A204.1 (cell line): ENCODE data around the gene HOXB1.
A peak's percentile ranks its signal among the peaks of the same experiment; 100 is the strongest.

Experiments used
- FAIRE-seq: peaks from 2 replicates; lab custom pipeline; 2012; peaks lifted over from hg19 to GRCh38; lab: Jason Lieb, UNC

Gene HOXB1

DNA sequence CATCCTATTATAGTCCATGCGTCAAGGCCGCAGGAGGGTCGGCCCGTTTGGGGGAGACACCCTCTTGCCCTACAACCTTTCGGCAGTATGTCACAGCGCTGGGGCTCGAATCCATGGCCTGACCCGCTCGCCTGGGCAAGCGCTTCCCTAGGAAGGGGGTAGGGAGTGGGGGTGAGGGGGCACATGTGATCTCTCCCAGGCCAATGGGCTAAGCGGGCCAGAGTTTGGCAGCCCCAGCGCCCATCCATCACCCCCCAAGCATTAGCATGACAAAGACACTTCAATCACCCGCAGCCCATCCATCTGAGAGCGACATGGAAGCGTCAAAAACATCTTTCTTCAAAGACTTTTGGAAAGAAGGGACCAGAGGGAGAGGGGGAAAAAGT, at the start of gene HOXB1:
TSS of gene HOXB1 (minus strand) at position 125 of the 386 bp plus-strand sequence. CDS start at position 18, 107 bp downstream.
- no peak for FAIRE-seq

DNA sequence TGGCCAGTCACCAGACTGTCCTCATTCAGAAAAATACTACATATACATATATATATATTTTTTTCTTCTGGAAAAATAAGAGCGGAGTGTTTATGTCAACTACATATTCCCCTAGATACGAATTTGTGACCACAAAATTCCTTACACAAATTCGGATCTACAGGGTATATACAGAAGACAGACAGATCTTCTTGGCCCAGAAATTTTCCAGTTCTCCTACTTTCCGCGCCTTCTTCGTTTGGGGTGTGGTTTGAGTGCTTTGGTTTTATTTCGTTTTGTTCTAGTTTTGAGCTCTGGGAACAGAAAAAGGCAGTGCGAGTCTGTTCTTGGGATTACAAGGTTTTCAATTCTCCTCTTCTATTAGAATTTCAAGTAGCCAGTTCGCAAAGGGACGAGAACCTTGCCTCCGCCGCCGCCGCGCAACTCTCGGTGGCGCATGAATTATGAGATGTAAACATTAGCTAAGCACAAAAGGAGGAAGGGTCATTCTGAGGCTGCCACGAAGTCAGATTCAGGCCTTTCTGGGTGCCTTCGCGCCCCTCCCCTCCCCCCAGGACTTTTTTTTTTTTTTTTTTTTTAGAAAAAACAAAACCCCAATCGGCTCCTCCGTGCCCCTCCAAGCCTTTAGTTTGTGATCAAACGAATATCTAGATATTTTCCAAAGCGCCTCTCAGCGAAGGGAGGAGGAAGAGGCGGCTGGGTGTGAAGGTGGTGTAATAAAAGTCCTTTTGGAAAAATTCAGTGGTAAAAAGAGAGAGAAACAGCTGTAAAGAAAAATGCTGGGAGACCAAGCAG, 49.1 kb upstream of the HOXB1 start:
- no peak for FAIRE-seq

DNA sequence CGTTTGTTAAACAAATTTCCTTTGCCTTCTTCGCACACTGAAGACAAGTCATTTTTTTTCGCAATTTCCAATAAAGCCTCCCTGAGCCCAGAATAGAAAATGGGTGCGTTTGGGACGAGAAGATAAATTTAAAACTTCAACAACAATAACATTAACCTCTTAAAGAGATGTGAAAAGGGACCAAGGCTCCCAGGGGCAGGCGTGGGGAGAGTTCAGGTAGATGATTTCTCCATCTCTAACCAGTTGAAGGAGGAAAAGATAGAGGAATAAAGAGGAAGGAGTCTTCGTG, 48.6 kb upstream of the HOXB1 start:
- no peak for FAIRE-seq

DNA sequence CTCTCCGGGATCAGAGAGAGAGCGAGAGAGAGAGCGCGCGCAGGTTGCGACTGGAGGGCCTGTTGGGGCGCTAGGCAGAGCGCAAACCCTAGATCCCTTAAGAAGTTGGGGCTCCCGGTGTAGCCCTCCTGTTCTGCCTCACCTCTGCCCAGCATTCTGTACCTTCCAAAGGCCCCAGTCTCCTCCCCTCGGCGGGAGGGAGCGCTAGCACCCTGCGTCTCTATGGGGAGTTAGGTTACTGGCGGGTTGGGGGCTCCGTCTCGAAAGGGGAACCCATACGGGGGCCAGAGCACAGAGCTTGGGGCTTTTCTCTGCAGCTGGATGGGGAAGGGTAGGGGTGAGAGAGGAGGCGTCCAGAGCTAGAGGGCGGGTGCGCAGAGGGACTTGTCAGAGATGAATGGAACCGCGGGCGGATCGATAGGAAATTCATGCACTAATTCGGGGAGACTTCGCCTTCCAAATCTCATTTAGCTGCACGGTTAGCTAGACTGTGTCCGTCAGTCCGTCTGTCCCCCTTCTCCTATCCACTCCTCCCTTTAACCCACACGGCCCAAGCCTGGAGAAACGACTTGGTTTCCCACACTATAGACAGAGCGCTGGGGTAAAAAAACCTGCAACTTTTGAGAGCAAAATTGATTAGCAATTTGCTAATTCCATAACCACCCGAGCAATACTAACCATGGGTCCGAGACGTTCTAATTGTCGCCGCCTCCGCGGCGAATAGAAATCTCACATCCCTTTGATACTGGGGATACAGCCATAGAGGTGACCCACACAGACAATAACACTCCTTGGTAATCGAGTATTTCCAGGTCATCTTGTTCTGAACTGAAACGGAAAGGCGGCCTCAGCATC, 48.0 kb upstream of the HOXB1 start:
- FAIRE-seq, result no peak

DNA sequence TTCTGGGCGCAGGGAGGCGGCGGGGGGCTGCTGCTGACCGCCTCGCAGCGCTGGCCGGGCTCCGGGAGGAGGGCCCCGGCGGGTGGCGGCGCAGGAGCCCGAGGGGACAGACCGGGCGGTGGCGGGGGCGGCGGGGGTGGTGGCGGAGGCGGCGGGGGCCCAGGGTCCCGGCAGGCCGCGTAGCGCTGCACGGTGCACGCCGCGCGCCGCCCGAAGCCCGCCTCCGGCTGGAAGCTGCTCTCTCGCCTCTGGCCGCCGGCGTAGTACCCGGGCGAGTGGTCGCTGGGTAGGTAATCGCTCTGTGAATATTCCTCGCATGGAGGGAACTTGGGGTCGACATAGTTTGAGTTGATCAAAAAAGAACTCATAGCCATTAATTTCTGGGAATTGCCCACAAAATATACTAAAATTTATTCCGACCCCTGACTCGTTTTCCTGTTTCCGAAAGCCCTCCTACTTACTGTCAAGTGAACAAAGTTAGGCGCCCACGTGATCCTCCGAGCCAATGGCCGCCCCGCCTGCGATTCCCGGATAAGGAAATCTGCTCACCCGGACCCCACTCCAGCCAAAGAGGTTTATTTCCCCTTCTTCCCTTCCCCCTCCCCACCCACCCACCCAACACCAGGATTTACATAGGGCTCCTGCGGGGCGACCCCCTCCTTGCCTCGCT, 47.3 kb upstream of the HOXB1 start, which contains the start of gene HOXB4:
TSS of gene HOXB4 (minus strand) at position 405 of the 670 bp plus-strand sequence. CDS start at position 374, 31 bp downstream.
- FAIRE-seq, result peak; percentile 66

DNA sequence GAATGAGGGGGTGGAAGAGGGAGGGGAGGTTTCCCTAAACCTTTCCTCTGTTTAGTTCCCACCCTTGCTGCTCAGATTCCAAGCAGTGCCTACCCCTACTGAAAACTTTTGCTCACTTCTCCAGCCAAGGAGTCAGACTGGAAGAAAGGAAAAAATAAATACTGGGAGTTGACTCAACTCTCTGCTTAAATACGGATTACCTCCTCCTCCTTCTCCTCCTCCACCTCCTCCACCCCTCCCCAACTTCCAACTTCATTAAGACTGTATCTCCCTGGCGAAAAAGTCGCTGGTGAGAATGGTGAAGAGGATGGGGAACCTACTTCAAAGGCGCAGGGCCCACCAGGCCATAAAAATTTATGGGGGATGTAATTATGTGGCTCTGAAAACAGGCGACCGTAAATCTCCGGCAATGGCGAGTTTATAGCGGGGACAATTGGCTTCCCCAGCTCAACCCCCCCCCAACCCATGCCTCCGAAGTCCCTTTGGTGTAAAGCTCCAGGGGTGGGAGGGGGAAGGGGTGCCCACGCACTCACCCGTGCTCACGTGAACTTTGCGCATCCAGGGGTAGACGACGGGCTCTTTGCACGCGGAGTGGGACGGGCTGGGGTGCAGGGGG, 46.6 kb upstream of the HOXB1 start:
- no peak for FAIRE-seq

DNA sequence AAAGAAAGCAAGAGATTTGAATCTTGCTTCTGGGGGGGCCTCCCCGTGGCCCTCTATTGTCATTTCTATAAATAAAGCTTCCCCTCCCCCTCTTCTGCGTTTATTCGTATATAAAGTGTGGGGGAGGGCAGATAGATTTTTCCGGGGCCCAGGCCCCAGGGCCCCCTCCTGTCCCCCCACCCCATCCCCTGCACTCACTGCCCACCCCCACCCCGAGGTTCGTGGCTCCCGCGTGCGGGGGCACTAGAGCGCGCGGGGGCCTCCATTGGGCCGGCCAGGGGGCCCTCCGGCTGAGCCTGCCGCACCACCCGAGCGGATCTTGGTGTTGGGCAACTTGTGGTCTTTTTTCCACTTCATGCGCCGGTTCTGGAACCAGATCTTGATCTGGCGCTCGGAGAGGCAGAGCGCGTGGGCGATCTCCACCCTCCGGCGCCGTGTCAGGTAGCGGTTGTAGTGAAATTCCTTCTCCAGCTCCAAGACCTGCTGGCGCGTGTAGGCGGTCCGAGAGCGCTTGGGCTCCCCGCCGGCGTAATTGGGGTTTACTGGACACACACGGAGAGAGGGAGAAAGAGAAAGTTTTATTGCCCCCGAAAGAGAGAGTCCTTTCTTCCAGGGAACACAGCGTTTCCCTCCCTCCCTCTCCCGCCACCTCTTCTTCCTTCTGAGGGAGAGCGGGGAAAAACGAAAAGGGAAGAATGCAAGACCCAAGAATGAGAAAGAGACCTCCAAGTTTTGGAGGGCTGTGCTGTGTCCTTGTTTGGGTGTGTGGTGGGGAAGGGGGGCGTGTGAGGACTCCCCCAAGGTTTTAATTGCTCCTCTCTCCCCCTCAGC, 45.9 kb upstream of the HOXB1 start:
- FAIRE-seq, result peak; percentile 72

DNA sequence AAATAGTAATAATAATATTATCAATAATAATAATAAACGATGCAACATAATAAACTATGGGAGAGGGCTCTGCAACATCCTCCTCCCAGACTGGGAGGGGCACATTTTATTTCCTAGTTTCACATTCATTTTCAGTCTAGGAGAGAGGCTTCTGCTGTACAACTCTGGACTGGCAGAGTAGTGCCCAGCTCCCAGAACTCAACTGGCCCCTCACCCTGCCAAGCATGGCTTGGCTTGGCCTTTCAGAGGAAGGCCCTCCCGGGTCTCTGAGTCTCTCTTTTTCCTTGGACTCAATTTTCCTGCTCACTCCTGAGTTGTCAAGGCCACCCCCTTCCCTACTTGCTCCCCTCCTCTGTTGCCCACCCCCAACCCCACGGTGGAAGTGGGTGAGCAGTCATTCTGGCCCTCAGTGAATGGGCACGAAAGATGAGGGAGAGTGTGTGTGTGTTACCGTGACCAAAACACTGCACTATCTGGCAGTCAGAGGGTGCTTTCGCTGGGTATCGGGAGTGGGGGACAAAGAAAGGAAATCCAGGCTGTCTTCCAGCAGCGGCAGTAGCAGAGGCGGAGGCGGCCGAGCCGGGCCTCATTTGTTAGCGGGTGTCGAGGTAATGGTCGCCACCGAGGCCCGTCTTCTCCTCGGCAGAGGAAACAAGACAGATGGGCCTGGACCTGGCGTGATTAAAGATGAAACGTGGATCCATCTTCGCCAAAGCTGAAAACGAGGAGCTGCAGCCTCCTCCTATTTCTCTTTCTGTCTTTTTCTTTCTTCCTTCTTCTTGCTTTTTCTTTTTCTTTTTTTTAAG, 45.1 kb upstream of the HOXB1 start:
- FAIRE-seq, result no peak

DNA sequence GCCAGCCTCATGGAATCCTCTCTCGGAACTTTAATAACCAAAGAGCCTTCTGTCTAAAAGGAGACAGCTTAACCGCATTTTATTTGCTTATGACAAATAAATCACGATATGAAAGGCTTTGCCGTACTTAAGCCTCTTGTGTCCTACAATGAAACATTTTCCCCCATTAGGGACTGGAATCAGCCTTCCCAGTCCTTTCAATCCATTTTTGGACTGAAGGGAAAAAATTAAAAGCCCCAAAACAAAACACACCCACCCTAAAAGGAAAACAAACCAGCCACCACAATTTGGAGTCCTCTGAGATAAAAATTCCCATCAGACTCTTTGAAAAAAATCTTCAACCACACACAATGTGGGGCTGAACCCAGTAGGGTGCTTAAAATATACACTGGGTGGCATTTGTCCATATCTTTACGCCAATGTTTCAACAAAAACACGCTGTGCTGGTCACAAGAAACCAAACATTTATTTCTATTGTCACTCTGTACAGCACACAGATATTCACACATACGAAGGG, 44.3 kb upstream of the HOXB1 start:
- FAIRE-seq, result no peak

DNA sequence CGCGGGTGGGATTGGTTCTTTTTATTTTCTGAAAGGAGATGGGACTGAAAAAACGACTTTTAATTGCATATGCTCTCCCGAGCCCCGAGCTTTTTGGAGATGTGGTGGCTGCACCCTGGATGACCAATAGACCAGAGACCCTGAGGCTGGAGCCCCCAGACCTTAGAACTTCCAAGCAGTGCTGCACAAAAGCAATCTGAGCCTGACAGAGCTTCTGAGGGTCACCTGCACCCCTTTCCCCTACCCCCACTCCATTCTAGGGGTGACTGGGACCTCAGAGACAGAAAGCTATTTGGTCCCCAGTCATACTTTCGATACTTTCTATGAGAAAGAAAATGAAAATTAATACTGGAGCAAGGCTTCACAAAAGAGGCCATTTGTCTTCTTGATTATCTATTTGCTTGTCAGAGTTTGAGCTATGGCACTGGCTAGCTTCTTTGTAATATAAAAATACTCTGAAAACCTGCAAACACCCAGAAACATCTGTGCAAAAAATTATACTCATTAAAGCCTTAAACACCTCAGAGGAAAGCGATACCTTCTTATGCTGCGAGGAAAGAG, 43.8 kb upstream of the HOXB1 start:
- no peak for FAIRE-seq

DNA sequence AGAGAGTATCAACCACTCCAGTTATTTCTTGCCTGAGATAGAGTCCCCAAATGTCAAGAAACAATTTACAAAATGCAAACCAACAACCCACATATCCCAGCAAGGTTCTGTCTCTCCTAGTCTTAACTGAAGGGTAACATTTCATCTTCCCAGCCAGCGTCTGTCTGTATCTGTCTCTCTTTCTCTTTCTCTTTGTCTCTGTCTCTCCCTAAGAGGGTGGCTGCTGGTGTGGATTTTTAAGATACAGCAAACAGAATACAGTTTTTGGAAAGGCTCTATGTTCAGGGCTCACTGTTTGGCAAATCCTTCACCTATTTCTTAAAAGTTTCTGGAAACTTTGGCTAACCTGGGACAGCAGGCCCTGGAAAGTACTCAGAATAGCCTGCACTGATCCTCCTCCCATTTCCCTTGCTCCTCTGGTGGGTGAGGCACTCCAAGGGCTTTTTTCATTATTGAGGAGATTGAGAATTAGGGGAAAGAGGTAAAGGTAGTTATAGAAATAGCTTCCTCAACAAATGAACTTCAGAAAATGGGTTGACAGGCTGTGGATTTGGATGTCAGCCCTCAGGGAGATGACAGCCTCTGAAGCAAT, 41.1 kb upstream of the HOXB1 start:
- FAIRE-seq, result no peak

DNA sequence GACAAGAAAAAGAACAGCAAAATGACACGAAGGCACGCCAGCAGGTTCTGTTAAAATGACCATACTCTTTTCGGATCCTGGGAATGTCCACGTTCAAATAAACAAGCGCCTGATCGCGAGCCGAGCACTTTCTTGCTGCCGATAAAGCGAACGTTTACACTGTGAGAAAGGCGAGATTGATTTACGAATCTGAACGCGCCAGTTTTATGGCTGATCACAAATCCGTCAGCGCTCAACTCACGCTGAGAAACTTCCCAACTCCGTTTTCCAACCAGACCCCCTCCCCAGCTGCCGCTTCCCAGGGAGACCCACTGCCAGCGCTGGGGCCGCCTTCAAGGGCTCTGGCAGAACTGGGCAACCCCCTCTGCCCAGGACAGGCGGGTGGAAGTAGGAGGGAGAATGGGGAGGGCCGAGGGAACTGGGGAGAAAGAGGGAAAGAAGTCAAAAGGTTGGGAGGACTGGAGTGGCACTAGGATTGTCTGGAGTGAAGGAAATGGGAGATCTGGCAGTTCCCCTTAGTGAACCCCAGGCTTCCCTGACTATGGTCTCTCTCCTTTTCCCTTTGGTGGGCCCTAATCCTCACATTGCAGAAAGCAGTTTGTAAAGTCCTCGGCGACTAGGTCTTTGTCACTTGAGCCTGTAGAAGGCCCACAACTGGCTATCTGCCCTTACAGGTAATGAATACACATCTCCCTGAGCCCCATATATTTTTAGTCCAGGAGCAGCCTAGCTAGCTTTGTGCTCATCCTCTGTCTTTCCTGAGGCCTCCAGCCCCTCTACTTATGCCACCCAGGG, 40.4 kb upstream of the HOXB1 start:
- no peak for FAIRE-seq

DNA sequence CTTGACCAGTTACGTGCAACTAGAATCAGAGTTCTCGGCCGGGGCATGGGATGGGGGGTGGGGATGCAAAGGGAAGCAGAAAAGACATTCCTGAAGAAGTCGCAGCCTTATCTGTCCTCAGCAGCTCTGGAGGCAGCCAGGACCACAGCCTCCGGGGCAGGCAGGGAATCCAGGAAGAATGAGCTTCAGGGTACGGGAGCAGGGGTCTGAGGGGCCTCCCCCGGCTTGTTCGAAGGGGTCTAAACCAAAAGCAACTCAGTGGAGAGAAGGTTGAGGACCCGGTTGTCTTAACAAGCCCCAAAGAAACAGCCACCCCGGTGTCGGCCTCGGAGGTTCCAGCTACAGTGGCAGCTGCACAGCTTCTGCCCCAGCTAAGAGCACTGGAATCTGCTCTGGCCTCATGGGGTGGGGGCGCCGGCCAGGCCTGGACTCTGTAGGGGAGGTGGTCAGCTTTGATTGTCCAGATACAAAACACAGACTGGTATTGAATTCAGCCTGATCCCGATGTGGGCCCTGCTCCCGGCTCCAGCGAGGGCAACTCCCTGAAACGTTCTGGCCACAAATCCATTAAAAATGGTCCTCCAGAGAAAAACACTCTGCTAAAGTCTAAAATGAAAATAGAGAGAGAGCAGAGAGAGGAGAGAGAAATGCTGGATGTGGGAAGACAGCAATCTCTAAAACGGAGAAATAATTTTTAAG, 39.7 kb upstream of the HOXB1 start:
- no peak for FAIRE-seq

DNA sequence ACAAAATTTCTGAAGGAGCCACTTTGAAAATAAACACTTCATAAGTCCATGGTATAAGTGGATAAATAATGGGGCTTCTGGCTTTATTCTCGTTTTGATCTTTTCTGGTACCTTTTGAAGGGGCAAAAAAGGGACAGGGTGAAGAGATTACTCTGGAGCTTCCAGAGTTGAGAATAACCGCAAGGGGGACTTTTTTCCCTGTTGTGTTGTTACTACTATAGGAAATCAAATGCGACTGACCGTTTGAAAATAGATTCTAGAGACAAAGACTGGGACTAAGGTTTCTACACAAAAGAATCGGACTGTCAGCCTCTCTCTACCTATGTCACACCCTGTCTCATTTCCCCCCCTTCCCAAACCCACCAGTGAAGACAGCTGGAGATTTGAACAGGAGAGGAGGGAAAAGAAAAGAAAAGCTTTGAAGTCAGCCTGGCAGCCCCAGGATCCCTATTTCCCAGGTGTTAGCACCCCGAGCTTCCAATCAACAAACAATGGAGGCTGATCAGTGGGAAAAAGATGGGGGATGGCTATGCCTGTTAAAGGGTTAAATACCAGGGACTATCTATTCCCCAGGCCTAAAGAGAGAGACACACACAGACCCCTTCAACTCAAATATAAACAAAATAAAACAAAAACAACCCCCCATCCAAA, 39.0 kb upstream of the HOXB1 start:
- FAIRE-seq, result no peak

DNA sequence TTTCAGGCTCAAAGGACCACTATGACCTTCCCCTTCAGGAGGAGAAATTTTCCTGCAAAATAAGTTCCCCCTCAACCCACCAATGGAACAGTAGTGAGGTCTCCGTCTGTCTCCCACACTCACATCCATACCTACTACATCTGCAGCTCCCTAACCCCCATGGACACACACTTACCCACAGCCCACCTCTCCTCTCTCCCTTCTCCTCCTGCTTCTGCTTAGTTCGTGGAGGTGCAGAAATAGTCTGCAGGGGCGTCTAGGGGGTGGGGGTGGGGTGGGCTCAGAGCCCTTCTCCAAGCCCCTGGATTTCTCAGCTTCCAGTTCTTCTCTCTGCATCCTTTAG, 38.4 kb upstream of the HOXB1 start:
- FAIRE-seq, result no peak

DNA sequence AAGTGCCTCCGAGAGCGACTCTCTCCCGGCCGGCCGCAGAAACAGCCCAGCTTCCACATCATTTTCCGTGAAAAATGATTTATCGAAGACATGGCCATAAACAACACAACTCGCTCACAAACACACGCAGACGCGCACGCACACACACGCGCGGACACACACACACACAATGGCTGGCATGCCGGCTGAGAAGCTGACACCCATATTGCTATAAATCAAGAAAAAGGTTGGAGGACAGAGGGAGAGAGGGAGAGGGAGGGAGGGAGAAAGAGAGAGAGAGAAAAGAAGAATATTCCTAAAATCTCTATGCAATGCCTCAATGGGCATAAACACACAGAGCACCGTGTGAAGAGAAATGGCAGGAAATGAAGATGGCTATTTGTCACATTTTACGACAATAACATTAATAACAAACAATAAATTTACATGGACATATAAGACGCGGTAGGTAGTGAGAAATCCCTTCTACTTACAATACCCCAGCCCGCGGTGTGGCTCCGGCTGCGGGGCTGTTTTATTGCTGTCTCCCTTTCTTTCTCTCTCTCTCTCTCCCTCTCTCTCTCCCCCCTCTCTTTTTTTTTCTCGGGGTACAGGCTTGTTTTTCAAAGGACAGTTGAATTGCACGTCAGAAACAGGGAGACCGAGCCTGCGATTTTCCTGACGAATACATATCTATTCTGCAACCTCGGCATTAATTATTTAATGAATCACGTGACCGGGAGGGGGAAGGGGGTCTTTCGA, 37.9 kb upstream of the HOXB1 start:
- no peak for FAIRE-seq

DNA sequence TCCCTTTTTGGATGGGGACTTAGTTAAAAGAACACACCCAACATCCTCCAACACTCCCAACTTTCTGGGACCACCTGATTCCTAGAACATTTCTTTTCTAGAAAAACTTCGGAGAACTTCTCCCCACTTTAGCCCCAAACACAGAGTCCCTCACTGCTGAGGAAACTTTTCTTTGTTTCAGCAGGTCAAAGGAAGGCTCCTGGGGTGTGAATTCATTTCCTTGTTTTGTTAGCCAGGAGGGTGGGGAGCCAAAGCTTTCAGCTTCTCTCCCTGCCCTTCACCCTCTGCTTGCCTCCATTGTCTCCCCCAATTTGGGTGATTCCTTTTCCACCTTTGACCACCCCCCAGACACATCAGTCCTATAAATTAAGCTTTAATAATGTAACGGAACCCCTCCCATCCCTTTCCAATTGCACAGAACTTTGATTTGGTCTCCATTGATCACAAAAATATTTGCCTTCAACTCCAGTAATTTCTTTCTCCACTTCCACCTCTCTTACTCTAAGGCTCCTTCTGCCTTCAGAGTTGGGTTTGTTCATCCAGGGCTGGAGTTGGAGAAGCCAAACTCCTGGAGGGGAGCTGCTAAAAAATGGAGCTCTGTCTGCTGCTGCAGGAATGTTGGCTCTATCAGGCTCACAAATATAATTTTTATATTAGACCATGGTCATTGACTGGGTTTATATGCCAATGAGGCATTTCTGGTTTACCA, 37.0 kb upstream of the HOXB1 start:
- FAIRE-seq, result no peak
